Lower lobe of right lung (tissue), 2 donors: Measurements from ENCODE around the gene DPYSL4. TPM values are rescaled to one million over a fixed set of nuclear protein-coding genes. Genes with fewer than 3 reads are reported as not detected.

Experiments
- ATAC-seq, 2 donors: fragments of 200-7000 bp; cut with Tn5 transposase; one replicate each; pipeline ENCODE4 v1.9.1; 2020 to 2022; ENCODE audit warnings: mild to moderate bottlenecking in 2 of 2, moderate library complexity in 2 of 2
- DNase-seq: peaks from one replicate; pipeline ENCODE4 v3.0.0-alpha.2; 2020
- H3K27ac ChIP-seq: fragments of 200-600 bp; one replicate; pipeline ENCODE4 v1.8.0; 2022
- H3K27me3 ChIP-seq: fragments of 200-600 bp; one replicate; pipeline ENCODE4 v1.8.0; 2022; ENCODE audit warnings: low read depth
- H3K36me3 ChIP-seq: fragments of 200-600 bp; one replicate; pipeline ENCODE4 v1.8.0; 2022; ENCODE audit warnings: mild to moderate bottlenecking
- H3K4me1 ChIP-seq: fragments of 200-600 bp; one replicate; pipeline ENCODE4 v1.8.0; 2022
- H3K4me3 ChIP-seq: fragments of 200-600 bp; one replicate; pipeline ENCODE4 v1.8.0; 2022; ENCODE audit warnings: mild to moderate bottlenecking
- H3K9me3 ChIP-seq: fragments of 200-600 bp; one replicate; pipeline ENCODE4 v1.8.0; 2022
- CTCF ChIP-seq: fragments of 200-600 bp; IDR thresholded peaks from one replicate; pipeline ENCODE4 v1.8.0; 2022; ENCODE audit warnings: antibody characterized with exemption, mild to moderate bottlenecking
- intact Hi-C: fragments of 100-400 bp; cut with DNase I; formaldehyde crosslinking; loops from one replicate; pipeline ENCODE4 v1.11.0; 2022
- total RNA-seq: library from RNA; stranded (reverse); fragmentation: NEBNext Ultra II Directional; extraction: Animal tissue kit (Norgen Biotek cat#: 25700); gene quantifications from one replicate; pipeline ENCODE4 v1.2.1, GENCODE V29; 2021
- donor health status: DM: no; HTN: yes; CAD: no; lungs with severe emphysema.

The DPYSL4 gene
- total RNA-seq, 1 donor from 2014 or later = 2.1 TPM

DNA sequence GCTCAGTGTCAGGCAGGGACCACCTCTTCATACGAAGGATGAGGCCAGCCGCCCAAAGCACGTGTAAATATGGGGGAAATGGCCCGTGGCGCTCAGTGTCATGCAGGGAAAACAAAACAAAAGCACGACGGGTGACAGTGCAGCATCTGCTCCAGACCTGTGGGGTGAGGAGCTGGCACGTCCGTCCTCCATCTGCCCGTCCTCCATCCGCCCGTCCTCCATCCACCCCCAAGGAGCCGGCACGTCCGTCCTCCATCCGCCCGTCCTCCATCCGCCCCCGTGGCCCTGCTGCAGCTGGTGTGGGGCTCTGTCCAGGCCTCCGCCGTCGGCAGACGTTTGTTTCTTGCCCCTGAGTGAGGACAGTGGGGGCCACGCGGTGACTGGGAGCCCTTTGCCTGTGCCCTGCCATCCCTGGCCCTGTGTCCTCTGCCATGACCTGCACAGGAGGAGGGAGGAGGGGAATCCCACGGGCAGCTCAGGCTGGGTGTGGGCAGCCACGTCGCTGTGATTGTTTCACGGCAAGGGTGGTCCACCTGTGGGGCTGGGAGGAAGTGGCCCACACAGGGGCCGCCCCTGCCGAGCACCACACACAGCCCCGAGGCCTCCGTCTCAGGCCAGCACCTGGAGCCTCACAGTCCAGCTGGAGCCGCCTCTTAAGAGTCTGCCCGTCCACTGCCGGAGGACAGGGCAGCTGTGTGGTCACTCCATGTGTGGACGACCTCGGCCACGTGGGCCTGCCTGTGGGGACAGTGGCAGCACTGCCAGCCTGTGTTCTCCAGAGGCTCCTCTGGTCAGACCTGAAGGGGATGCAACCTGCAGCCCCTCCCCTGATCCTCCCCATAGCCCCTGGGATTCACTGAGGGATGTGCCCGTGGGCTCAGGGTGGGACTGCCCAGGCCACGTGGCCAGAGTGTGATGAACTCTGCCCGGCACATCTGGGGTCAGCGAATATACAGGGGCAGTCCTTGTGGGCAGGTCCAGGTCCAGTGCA, 38.2 kb upstream of the DPYSL4 start:
- no peak for TF ChIP-seq CTCF
- peak; percentile 41 for DNase-seq
- intact Hi-C loops = loop anchor here (10.0 kb wide), 1 partner anchor 264 kb away; no protein-coding TSS in a partner anchor
- no peaks in the 10 kb centered on the region for H3K9me3 ChIP-seq
- H3K4me1 ChIP-seq = no peaks in the 10 kb centered on the region
- no peak overlapping the region for H3K4me3 ChIP-seq
- peak in 1 of 2 donors; percentile 14 for ATAC-seq
- no peaks in the 10 kb centered on the region for H3K36me3 ChIP-seq
- no peak overlapping the region for H3K27ac ChIP-seq
- no peaks in the 10 kb centered on the region for H3K27me3 ChIP-seq

GRCh38 chr10:132149271-132149670, 37.5 kb upstream of the DPYSL4 start:
- H3K36me3 ChIP-seq = no peaks in the 10 kb centered on the region
- no peak for TF ChIP-seq CTCF
- intact Hi-C loops = loop anchor here (10.0 kb wide), 1 partner anchor 264 kb away; no protein-coding TSS in a partner anchor
- H3K4me1 ChIP-seq = no peaks in the 10 kb centered on the region
- DNase-seq (no peak), ATAC-seq (no peak)
- H3K27ac ChIP-seq = no peak overlapping the region
- H3K9me3 ChIP-seq = no peaks in the 10 kb centered on the region
- H3K4me3 ChIP-seq = no peak overlapping the region
- no peaks in the 10 kb centered on the region for H3K27me3 ChIP-seq

- no peak for TF ChIP-seq CTCF
- no peak for DNase-seq
- Histone ChIP-seq H3K9me3 (no peaks in the 10 kb centered on the region), H3K27ac (no peak overlapping the region), H3K4me1 (no peaks in the 10 kb centered on the region), H3K36me3 (no peaks in the 10 kb centered on the region), H3K4me3 (no peak overlapping the region), H3K27me3 (no peaks in the 10 kb centered on the region)
- intact Hi-C loops = loop anchor here (10.0 kb wide), 1 partner anchor 265 kb away; no protein-coding TSS in a partner anchor
- no peak for ATAC-seq
Observed at GRCh38 chr10:132149917-132150316, 36.8 kb upstream of the DPYSL4 start.

GRCh38 chr10:132150777-132151176, 36.0 kb upstream of the DPYSL4 start:
- Histone ChIP-seq H3K4me1 (no peaks in the 10 kb centered on the region), H3K4me3 (no peak overlapping the region), H3K36me3 (no peaks in the 10 kb centered on the region), H3K27me3 (no peaks in the 10 kb centered on the region), H3K27ac (no peak overlapping the region), H3K9me3 (no peaks in the 10 kb centered on the region)
- intact Hi-C loops = no loop called here
- no peak for TF ChIP-seq CTCF
- DNase-seq = no peak
- ATAC-seq = no peak

DNA sequence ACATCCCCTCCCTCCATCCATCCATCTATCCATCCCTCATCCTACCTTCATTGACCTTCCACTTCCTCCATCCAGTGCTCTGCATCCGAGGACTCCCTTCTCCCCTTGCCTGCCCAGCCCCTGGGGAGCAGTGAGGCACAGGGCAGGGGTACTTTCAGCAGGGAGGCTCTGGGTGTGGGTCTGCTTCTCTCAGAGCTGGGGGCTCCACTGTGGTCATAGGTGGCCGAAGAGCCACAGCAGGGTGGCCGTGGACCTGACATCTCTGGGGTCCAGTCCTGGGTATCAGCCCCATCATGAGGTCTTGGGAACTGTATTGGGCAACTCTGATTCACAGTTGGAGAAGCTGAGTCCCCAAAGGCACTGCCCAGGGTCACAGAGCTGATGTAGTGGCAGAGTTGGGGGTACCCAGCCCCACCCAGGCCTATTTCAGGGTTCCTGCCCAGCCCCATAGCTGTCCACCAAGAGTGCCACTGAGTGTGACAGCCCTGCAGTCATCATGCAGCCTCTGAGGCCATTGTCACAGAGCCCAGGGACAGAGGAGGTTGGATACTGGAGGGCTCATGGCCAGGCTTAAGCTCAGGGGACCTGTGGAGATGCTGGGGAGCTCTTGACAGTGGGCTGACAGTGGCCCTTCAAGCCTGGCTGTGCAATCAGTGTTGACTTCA, 35.3 kb upstream of the DPYSL4 start:
- intact Hi-C loops = no loop called here
- TF ChIP-seq CTCF = no peak
- Histone ChIP-seq H3K9me3 (no peaks in the 10 kb centered on the region), H3K27me3 (no peaks in the 10 kb centered on the region), H3K4me3 (no peak overlapping the region), H3K27ac (no peak overlapping the region), H3K36me3 (no peaks in the 10 kb centered on the region), H3K4me1 (no peaks in the 10 kb centered on the region)
- DNase-seq (peak; percentile 18), ATAC-seq (no peak)
